Left lung (tissue), 10 donors: Measurements from ENCODE around the gene NCBP2. TPM values are rescaled to one million over a fixed set of nuclear protein-coding genes. Genes with fewer than 3 reads are reported as not detected.

ENCODE experiments used
- ATAC-seq: fragments of 200-7000 bp; cut with Tn5 transposase; one replicate; pipeline ENCODE4 v1.9.1; 2020; ENCODE audit warnings: moderate library complexity
- DNase-seq, 4 donors: peaks; one replicate each; pipeline ENCODE4 v3.0.0-alpha.2; 2013 to 2020
- H3K27ac ChIP-seq, 2 donors: fragments of 200-600 bp; sonication (generic) in 1 of 2; one replicate each; pipeline versions ENCODE4 v1.5.0 to v1.8.0; 2020 to 2021
- H3K27me3 ChIP-seq, 2 donors: fragments of 200-600 bp; sonication (generic) in 1 of 2; one replicate each; pipeline versions ENCODE4 v1.5.0 to v1.8.0; 2020 to 2021
- H3K36me3 ChIP-seq, 2 donors: fragments of 200-600 bp; sonication (generic) in 1 of 2; one replicate each; pipeline versions ENCODE4 v1.5.0 to v1.8.0; 2020 to 2021
- H3K4me1 ChIP-seq, 2 donors: fragments of 200-600 bp; one replicate each; pipeline ENCODE4 v1.8.0; 2021
- H3K4me3 ChIP-seq, 2 donors: fragments of 200-600 bp; sonication (generic) in 1 of 2; one replicate each; pipeline versions ENCODE4 v1.5.0 to v1.8.0; 2020 to 2021; ENCODE audit warnings: mild to moderate bottlenecking in 1 of 2
- H3K9me3 ChIP-seq, 2 donors: fragments of 200-600 bp; sonication (generic) in 1 of 2; one replicate each; pipeline versions ENCODE4 v1.5.0 to v1.8.0; 2020 to 2021
- CTCF ChIP-seq, 2 donors: fragments of 200-600 bp; sonication (generic) in 1 of 2; IDR thresholded peaks; one replicate each; pipeline versions ENCODE4 v1.5.0 to v1.8.0; 2021; ENCODE audit warnings: antibody characterized with exemption in 2 of 2
- intact Hi-C, 2 donors: fragments of 100-400 bp; cut with DNase I; formaldehyde crosslinking; loops; one replicate each; pipeline versions ENCODE4 v1.11.2 to v1.14.2; 2022
- polyA plus RNA-seq, 6 donors: library from polyadenylated mRNA; unstranded; fragments of 120-200 nt; gene quantifications; one replicate each; pipeline ENCODE4 v1.2.1, GENCODE V29; 2013; ENCODE audit not compliant: insufficient read length in 6 of 6
- total RNA-seq, 2 donors: library from RNA; stranded (reverse); fragmentation: NEBNext Ultra II Directional; extraction: Animal tissue kit (Norgen Biotek cat#: 25700); gene quantifications; one replicate each; pipeline ENCODE4 v1.2.1, GENCODE V29; 2021
- donor health status: DM: no; HTN: yes; CAD: no.
- donor health status: DM: no; HTN: no; CAD: no.

Gene NCBP2
- total and polyA plus RNA-seq, 8 donors: 56.0 to 95.9 (median 87.0) TPM

GRCh38 chr3:196954832-196955231 is 12.5 kb upstream of the NCBP2 start:
- H3K9me3 ChIP-seq: no peaks in the 10 kb centered on the region
- no peak for TF ChIP-seq CTCF (IDR thresholded peaks at IDR 0.05)
- ATAC-seq: no peak
- no peaks in the 10 kb centered on the region for H3K4me1 ChIP-seq
- no peaks in the 10 kb centered on the region for H3K36me3 ChIP-seq
- intact Hi-C loops: no loop called here
- H3K4me3 ChIP-seq: no peak overlapping the region
- no peaks in the 10 kb centered on the region for H3K27me3 ChIP-seq
- DNase-seq: no peak
- H3K27ac ChIP-seq: no peak overlapping the region

- Histone ChIP-seq H3K27me3 (no peaks in the 10 kb centered on the region), H3K27ac (no peak overlapping the region), H3K4me3 (no peak overlapping the region), H3K4me1 (no peaks in the 10 kb centered on the region), H3K36me3 (no peaks in the 10 kb centered on the region), H3K9me3 (no peaks in the 10 kb centered on the region)
- no peak for TF ChIP-seq CTCF (IDR thresholded peaks at IDR 0.05)
- intact Hi-C loops: no loop called here
- ATAC-seq (no peak), DNase-seq (no peak)
These were observed 9.0 kb upstream of the NCBP2 start for GRCh38 chr3:196951371-196951770.

DNA sequence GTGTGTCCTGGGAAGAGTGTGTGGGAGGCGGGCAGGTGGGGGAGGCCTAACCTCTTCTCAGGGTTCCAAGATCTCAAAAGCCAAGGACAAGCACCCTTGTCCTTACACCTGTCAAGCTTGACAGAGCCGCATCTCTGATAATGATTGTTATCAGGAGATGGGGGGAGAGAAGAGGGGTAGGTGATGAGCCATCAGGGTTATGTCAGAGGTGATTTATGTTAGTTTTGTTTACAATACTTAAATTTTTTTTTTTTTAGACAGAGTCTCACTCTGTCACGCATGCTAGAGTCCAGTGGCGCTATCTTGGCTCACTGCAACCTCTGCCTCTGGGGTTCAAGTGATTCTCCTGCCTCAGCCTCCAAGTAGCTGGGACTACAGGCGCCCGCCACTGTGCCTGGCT is 7.4 kb upstream of the NCBP2 start:
- Histone ChIP-seq H3K4me1 (no peaks in the 10 kb centered on the region), H3K4me3 (no peak overlapping the region), H3K27ac (no peak overlapping the region), H3K9me3 (no peaks in the 10 kb centered on the region), H3K27me3 (no peaks in the 10 kb centered on the region), H3K36me3 (peaks cover 0 to 10% of the 10 kb centered on the region in 2 donors)
- intact Hi-C loops: no loop called here
- no peak for DNase-seq
- no peak for ATAC-seq
- TF ChIP-seq CTCF (IDR thresholded peaks at IDR 0.05): no peak

GRCh38 chr3:196949285-196949619 is 6.9 kb upstream of the NCBP2 start:
- DNase-seq (no peak), ATAC-seq (no peak)
- Histone ChIP-seq H3K36me3 (peaks cover 0 to 15% of the 10 kb centered on the region in 2 donors), H3K4me3 (no peak overlapping the region), H3K9me3 (no peaks in the 10 kb centered on the region), H3K27me3 (no peaks in the 10 kb centered on the region), H3K4me1 (no peaks in the 10 kb centered on the region), H3K27ac (no peak overlapping the region)
- no peak for TF ChIP-seq CTCF (IDR thresholded peaks at IDR 0.05)
- intact Hi-C loops: no loop called here

DNA sequence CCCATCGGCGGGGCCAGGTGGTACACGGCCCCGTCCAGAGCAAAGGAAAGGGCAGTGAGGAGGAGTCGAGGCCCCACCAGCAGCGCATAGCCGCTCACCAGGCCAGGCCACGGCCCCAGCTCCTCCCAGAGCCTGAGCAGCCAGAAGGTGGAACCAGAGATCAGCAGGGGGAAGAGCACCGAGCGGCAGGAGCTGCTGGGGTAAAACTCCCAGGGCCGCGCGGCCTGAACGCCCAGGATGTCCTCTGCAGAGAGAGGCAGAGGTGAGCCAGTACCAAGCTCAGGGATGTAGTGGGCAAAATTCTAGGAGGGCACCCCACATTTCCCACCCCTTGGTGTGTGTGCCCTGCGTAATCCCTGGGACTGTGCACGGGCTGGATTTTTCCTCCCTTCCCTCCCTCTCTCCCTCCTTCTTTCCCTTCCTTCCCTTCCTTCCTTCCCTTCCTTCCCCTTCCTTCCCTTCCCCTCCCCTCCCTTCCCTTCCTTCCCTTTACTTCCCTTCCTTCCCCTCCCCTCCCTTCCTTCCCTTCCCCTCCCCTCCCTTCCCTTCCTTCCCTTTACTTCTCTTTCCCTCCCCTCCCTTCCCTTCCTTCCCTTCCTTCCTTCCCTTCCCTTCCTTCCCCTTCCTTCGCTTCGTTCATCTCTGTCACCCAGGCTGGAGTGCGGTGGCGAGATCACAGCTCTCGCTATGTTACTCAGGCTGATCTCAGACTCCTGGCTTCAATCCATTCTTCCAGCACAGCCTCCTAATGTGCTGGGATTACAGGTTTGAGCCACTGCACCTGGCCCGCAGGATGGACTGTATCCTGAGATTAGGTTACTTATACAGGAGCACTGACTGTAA is 6.3 kb upstream of the NCBP2 start:
- DNase-seq (peak in 3 of 4 donors; percentile 32 to 57 (median 51)), ATAC-seq (no peak)
- intact Hi-C loops: no loop called here
- H3K4me3 ChIP-seq: no peak overlapping the region
- no peak for TF ChIP-seq CTCF (IDR thresholded peaks at IDR 0.05)
- no peak overlapping the region for H3K27ac ChIP-seq
- no peaks in the 10 kb centered on the region for H3K9me3 ChIP-seq
- no peaks in the 10 kb centered on the region for H3K27me3 ChIP-seq
- H3K4me1 ChIP-seq: peaks cover under 1 to 4% of the 10 kb centered on the region in 2 donors
- H3K36me3 ChIP-seq: peaks cover 0 to 15% of the 10 kb centered on the region in 2 donors
